Activated naive CD8-positive, alpha-beta T cell treated with anti-CD3 and anti-CD28 coated beads, Interleukin-2, amount 10 ng/mL, durations not matched to agents 7 days and 5 days (primary cell): Measurements from ENCODE around the gene MAPRE3. TPM values are rescaled to one million over a fixed set of nuclear protein-coding genes. Genes with fewer than 3 reads are reported as not detected.
"Not testable (repeated sequence)": the region's sequence is repeated elsewhere in the genome, so short reads cannot be mapped to it uniquely, and the experiment has no call there.

Experiments
- ATAC-seq: fragments of 150-1000 bp; cut with Tn5 transposase; one replicate; pipeline ENCODE4 v1.10.0; 2021; ENCODE audit warnings: low read depth, moderate library complexity
- POLR2A ChIA-PET: fragments of 350-600 bp; sonication (Branson Sonifier 250); formaldehyde crosslinking; loops from one replicate; lab custom pipeline; 2021; ENCODE audit warnings: antibody characterized with exemption; lab: Charles Lee
- DNase-seq: peaks from one replicate; pipeline ENCODE4 v3.0.0; 2021
- H3K27ac Mint-ChIP-seq: one replicate; pipeline ENCODE4 v1.8.0; 2022; ENCODE audit warnings: mild to moderate bottlenecking, mixed read lengths
- H3K27me3 Mint-ChIP-seq: one replicate; pipeline ENCODE4 v1.8.0; 2022; ENCODE audit warnings: mild to moderate bottlenecking, moderate library complexity, mixed read lengths
- H3K36me3 Mint-ChIP-seq: one replicate; pipeline ENCODE4 v1.8.0; 2021; ENCODE audit warnings: mild to moderate bottlenecking, mixed read lengths
- H3K4me1 Mint-ChIP-seq: one replicate; pipeline ENCODE4 v1.8.0; 2021; ENCODE audit warnings: mixed read lengths
- H3K4me3 Mint-ChIP-seq: one replicate; pipeline ENCODE4 v1.8.0; 2022; ENCODE audit warnings: mild to moderate bottlenecking, moderate library complexity, mixed read lengths
- H3K9me3 Mint-ChIP-seq: one replicate; pipeline ENCODE4 v1.8.0; 2021; ENCODE audit warnings: mixed read lengths
- total RNA-seq, 2 experiments: library from RNA; stranded (reverse); gene quantifications; one replicate each; pipeline ENCODE4 v1.2.3, GENCODE V29; 2021

Gene MAPRE3
- total RNA-seq, 2 experiments from 2014 or later = 1.9 to 2.0 TPM

- Mint-ChIP-seq H3K9me3 (no peaks in the 10 kb centered on the region), H3K4me1 (peaks cover 45% of the 10 kb centered on the region), H3K27ac (peak overlapping the region; percentile 37), H3K4me3 (peak overlapping the region; percentile 93), H3K36me3 (peaks cover 12% of the 10 kb centered on the region), H3K27me3 (no peaks in the 10 kb centered on the region)
- no peak for DNase-seq
- no peak for ATAC-seq
- POLR2A ChIA-PET = interaction anchor here (0.6 to 6.0 kb wide), 2 partner anchors 14 to 56 kb away, joined by 4 to 113 read pairs; partner anchors contain the start of gene KHK
Observed at GRCh38 chr2:27069961-27070618, 99.7 kb downstream of the MAPRE3 start.

- H3K4me3 Mint-ChIP-seq = peak overlapping the region; percentile 93
- ATAC-seq (no peak), DNase-seq (no peak)
- H3K36me3 Mint-ChIP-seq = peaks cover 12% of the 10 kb centered on the region
- POLR2A ChIA-PET = interaction anchor here (0.6 to 6.0 kb wide), 9 partner anchors 9 to 140 kb away, joined by 3 to 113 read pairs (median 3); partner anchors contain the start of genes AGBL5 and KHK
- peaks cover 50% of the 10 kb centered on the region for H3K4me1 Mint-ChIP-seq
- no peaks in the 10 kb centered on the region for H3K9me3 Mint-ChIP-seq
- no peaks in the 10 kb centered on the region for H3K27me3 Mint-ChIP-seq
- peak overlapping the region; percentile 92 for H3K27ac Mint-ChIP-seq
Observed at GRCh38 chr2:27070653-27071276, 100.3 kb downstream of the MAPRE3 start.

- POLR2A ChIA-PET = interaction anchor here (0.6 to 6.0 kb wide), 10 partner anchors 10 to 140 kb away, joined by 3 to 113 read pairs (median 3); partner anchors contain the start of genes AGBL5 and KHK
- DNase-seq (peak; percentile 92), ATAC-seq (peak; percentile 89)
- peak within 1 kb of the TSS; percentile 93 for H3K4me3 Mint-ChIP-seq
- H3K4me1 Mint-ChIP-seq = peaks cover 52% of the 10 kb centered on the region
- peaks cover 8% of the 10 kb centered on the region for H3K36me3 Mint-ChIP-seq
- peak within 1 kb of the TSS; percentile 92 for H3K27ac Mint-ChIP-seq
- H3K27me3 Mint-ChIP-seq = no peaks in the 10 kb centered on the region
- no peaks in the 10 kb centered on the region for H3K9me3 Mint-ChIP-seq
Observed at GRCh38 chr2:27071277-27071989, 101.0 kb downstream of the MAPRE3 start, which contains the start of gene OST4. TSS of gene OST4 (minus strand) at chr2:27071654.

GRCh38 chr2:27071990-27072830 is 101.8 kb downstream of the MAPRE3 start:
- DNase-seq (peak; percentile 40), ATAC-seq (peak; percentile 46)
- Mint-ChIP-seq H3K27me3 (no peaks in the 10 kb centered on the region), H3K4me3 (peak overlapping the region; percentile 84), H3K4me1 (peaks cover 55% of the 10 kb centered on the region), H3K36me3 (peaks cover 8% of the 10 kb centered on the region), H3K9me3 (no peaks in the 10 kb centered on the region), H3K27ac (peak overlapping the region; percentile 90)
- POLR2A ChIA-PET = interaction anchor here (1.0 to 6.0 kb wide), 7 partner anchors 12 to 133 kb away, joined by 3 to 113 read pairs (median 5); partner anchors contain the start of genes AGBL5 and KHK

GRCh38 chr2:27072920-27073319 is 102.5 kb downstream of the MAPRE3 start:
- DNase-seq (no peak), ATAC-seq (no peak)
- Mint-ChIP-seq H3K27me3 (no peaks in the 10 kb centered on the region), H3K4me3 (peak overlapping the region; percentile 84), H3K27ac (peak overlapping the region; percentile 60), H3K9me3 (no peaks in the 10 kb centered on the region), H3K4me1 (peaks cover 58% of the 10 kb centered on the region), H3K36me3 (peaks cover 8% of the 10 kb centered on the region)
- POLR2A ChIA-PET = interaction anchor here (5.2 to 6.0 kb wide), 2 partner anchors 11 to 21 kb away, joined by 92 to 113 read pairs; partner anchors contain the start of genes AGBL5 and KHK

- POLR2A ChIA-PET = interaction anchor here (5.2 to 6.0 kb wide), 2 partner anchors 10 to 22 kb away, joined by 92 to 113 read pairs; partner anchors contain the start of genes AGBL5 and KHK
- peak overlapping the region; percentile 86 for H3K27ac Mint-ChIP-seq
- no peak for ATAC-seq
- no peaks in the 10 kb centered on the region for H3K9me3 Mint-ChIP-seq
- peak overlapping the region; percentile 5 for H3K4me3 Mint-ChIP-seq
- no peaks in the 10 kb centered on the region for H3K27me3 Mint-ChIP-seq
- DNase-seq = no peak
- peaks cover 8% of the 10 kb centered on the region for H3K36me3 Mint-ChIP-seq
- peaks cover 55% of the 10 kb centered on the region for H3K4me1 Mint-ChIP-seq
Observed at GRCh38 chr2:27073782-27074181, 103.3 kb downstream of the MAPRE3 start.

- Mint-ChIP-seq H3K27ac (peak overlapping the region; percentile 84), H3K4me3 (peak overlapping the region; percentile 61), H3K27me3 (no peaks in the 10 kb centered on the region), H3K36me3 (peaks cover 4% of the 10 kb centered on the region), H3K9me3 (no peaks in the 10 kb centered on the region), H3K4me1 (peaks cover 46% of the 10 kb centered on the region)
- no peak for ATAC-seq
- POLR2A ChIA-PET = interaction anchor here (0.5 to 6.0 kb wide), 4 partner anchors 9 to 137 kb away, joined by 3 to 113 read pairs (median 48); partner anchors contain the start of genes AGBL5, ATRAID, KHK and SLC5A6
- peak; percentile 61 for DNase-seq
Observed at GRCh38 chr2:27074738-27075565, 104.5 kb downstream of the MAPRE3 start.

GRCh38 chr2:27075566-27075871 is 105.1 kb downstream of the MAPRE3 start:
- Mint-ChIP-seq H3K4me3 (peak overlapping the region; percentile 61), H3K4me1 (peaks cover 44% of the 10 kb centered on the region), H3K27ac (peak overlapping the region; percentile 84)
- not testable (repeated sequence) for H3K36me3 Mint-ChIP-seq, H3K27me3 Mint-ChIP-seq, H3K9me3 Mint-ChIP-seq, ATAC-seq, DNase-seq
- POLR2A ChIA-PET = interaction anchor here (5.2 to 6.0 kb wide), 2 partner anchors 9 to 24 kb away, joined by 92 to 113 read pairs; partner anchors contain the start of genes AGBL5 and KHK

GRCh38 chr2:27076323-27076722 is 105.9 kb downstream of the MAPRE3 start:
- peaks cover 3% of the 10 kb centered on the region for H3K36me3 Mint-ChIP-seq
- H3K9me3 Mint-ChIP-seq = no peaks in the 10 kb centered on the region
- POLR2A ChIA-PET = interaction anchor here (0.9 to 1.9 kb wide), 3 partner anchors 9 to 25 kb away, joined by 3 to 7 read pairs (median 5); partner anchors contain the start of gene AGBL5
- no peak for DNase-seq
- H3K4me1 Mint-ChIP-seq = peaks cover 48% of the 10 kb centered on the region
- H3K4me3 Mint-ChIP-seq = no peak overlapping the region
- H3K27me3 Mint-ChIP-seq = no peaks in the 10 kb centered on the region
- peak overlapping the region; percentile 15 for H3K27ac Mint-ChIP-seq
- ATAC-seq = no peak
